CD4-positive, alpha-beta T cell treated with Interleukin-21 for 1 hour (primary cell): Measurements from ENCODE around the gene ATG10.
"Not testable (repeated sequence)": the region's sequence is repeated elsewhere in the genome, so short reads cannot be mapped to it uniquely, and the experiment has no call there.

Source experiments
- DNase-seq: peaks from one replicate; pipeline ENCODE4 v3.0.0-alpha.2; 2020

ATG10 gene

DNA sequence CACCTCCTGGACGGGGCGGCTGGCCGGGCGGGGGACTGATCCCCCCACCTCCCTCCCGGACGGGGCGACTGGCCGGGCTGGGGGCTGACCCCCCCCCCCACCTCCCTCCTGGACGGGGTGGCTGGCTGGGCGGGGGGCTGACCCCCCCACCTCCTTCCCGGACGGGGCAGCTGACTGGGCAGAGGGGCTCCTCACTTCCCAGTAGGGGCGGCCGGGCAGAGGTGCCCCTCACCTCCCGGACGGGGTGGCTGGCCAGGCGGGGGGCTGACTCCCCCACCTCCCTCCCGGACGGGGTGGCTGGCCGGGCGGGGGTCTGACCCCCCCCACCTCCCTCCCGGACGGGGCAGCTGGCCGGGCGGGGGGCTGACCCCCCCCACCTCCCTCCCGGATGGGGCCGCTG lies 11.3 kb downstream of the ATG10 start:
- DNase-seq, result not testable (repeated sequence)

DNA sequence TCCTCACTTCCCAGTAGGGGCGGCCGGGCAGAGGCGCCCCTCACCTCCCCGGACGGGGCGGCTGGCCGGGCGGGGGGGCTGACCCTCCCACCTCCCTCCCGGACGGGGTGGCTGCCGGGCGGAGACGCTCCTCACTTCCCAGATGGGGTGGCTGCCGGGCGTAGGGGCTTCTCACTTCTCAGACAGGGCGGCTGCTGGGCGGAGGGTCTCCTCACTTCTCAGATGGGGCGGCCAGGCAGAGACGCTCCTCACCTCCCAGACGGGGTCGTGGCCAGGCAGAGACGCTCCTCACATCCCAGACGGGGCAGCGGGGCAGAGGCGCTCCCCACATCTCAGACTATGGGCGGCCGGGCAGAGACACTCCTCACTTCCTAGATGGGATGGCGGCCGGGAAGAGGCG lies 11.7 kb downstream of the ATG10 start:
- not testable (repeated sequence) for DNase-seq

DNA sequence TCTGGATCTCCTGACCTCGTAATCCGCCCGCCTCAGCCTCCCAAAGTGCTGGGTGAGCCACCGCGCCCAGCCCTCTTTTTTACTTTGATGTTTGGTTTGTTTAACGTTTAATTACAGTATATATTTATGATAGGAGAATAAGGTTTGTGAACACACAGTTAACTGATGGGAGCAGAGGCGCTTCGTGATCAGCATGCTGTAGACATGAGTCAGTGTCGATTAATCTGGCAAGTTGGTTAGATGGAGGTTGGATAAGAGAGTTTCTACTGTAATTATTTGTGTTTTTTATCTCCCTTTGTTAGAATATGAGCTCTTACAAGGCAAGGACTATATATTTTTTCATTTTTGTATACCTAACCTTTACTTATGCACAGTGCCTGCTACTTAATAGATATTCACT lies 14.3 kb downstream of the ATG10 start:
- DNase-seq, result no peak

DNA sequence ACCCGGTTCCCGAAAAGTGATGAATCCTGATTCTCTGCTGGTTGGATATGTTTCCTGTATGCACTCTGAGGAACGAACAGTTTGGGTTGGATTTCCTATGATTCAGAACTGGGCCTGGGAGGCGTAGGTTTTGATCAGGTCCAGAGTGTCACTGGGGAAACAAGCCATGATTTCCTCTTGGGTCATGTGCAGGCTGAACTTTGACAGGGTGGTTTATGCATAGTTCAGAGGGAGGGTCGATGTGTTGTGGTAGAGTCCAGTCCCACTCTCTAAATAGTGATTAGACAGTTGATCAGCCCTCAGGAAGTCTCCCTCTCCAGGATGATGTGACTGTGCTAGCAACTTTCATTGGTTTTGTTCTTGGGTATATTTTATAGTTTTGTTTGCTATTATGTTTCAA lies 17.4 kb downstream of the ATG10 start:
- DNase-seq, result no peak

DNA sequence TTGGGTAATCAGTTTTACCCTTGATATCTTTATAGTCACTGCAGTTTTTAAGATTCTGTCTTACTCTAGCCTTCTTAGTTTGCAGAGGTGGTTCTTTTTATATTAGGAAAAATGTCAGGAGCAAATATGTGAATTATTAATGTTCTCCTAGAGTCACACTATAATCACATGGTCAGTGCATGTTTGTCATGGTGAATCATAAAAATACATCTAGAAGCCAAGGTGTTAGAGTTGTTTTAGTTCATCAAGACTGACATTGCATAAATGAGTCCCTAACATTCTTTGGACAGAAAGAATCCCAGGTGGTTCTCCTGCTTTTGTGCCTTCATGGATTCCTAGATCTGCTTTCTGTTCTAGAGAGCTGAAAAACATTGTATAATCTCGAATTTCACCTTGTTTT lies 22.9 kb downstream of the ATG10 start:
- DNase-seq, result no peak

DNA sequence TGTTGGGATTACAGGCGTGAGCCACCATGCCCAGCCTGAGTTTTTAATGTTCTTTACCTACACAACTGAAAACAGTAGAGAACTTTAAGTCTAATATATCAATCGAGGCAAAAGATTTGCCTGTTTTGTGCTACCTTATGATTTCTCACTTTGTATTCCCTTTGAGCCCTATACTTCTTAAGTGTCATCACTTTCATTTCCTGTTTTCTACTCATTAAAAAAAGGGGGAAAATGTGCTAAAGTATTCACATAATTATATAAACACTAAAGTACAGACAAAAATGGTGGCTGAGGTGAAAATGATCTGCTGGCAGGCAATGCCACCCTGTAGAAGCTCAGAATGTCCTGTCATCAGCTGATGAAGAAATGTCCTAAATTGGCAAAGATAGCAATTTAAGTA lies 23.6 kb downstream of the ATG10 start:
- no peak for DNase-seq

DNA sequence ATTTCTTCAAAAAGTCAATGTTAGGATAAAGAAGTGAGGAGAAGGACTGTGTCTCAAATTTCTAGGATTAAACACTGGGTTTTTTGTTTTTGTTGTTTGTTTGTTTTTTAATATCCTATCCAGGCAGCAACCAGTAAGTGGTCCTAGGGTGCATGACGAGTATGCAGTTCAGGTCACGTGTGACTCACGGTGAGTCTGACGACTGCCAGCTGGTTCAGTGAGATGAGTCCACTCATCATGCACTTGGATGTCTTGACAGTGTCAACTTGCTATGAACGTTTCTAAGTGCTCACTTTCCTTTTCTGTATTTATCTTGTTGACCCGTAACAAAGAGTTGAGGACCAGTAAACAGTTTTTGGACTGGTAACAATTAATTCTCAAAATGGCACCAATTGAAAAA lies 32.7 kb downstream of the ATG10 start:
- no peak for DNase-seq

DNA sequence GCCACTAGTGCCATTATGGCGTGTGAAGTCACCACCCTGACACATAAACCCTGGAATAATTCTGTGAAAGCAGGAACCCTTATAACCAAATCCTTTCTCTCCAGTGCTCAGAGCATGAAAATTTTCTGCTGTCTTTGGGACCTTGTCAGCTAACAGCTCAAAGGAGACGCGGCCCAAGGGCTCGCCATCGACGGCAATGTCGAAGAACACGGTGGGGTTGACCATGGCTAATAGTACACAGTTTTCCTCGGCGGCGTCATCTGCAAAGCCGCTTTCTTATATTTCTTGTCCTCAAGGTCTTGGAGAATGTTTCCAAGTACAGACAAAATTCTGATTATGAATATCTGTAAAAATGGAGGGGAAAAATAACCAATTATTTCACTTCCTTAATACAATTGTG lies 38.0 kb downstream of the ATG10 start:
- not testable (repeated sequence) for DNase-seq

DNA sequence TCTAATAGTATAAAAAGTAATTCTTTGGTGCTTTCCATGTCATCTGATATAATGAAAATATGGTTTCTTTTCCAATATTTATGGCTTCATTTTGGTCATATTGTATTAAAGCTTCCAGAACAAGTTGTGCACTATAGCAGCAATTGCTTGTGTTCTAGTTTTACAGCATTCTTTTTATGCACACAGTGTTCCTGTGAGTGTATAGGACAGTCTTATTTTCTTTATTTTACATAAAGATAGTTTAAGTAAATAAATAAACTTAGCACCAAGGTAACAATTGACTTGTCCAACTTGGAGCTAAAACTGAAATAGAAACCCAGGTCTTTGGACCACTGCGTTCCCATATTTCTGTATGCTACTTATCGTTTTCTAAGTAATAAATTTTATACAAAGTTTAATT lies 38.9 kb downstream of the ATG10 start:
- DNase-seq, result no peak

DNA sequence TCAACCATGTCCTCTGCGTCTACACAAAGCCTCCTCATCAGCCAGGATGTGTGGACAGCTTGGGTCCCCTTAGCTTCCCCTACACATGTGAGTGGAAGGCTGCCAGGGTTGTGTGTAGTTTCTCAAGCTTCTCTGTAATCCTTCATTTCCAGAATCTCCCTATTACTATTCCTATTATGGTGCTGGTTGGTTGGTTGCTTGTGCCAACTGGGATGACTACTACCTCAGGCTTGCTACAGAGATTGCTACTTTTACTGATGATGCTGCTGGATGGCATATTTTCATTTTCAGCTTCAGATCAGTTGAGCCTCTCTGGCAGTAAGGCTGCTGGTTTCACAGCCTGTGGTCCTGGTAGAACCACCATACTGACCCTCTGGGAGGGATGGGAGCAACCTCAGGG lies 39.9 kb downstream of the ATG10 start:
- DNase-seq, result no peak

DNA sequence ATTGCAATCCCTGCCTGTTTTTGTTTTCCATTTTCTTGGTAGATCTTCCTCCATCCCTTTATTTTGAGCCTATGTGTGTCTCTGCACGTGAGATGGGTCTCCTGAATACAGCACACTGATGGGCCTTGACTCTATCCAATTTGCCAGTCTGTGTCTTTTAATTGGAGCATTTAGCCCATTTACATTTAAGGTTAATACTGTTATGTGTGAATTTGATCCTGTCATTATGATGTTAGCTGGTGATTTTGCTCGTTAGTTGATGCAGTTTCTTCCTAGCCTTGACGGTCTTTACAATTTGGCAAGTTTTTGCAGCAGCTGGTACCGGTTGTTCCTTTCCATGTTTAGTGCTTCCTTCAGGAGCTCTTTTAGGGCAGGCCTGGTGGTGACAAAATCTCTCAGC lies 42.8 kb downstream of the ATG10 start:
- DNase-seq, result not testable (repeated sequence)

DNA sequence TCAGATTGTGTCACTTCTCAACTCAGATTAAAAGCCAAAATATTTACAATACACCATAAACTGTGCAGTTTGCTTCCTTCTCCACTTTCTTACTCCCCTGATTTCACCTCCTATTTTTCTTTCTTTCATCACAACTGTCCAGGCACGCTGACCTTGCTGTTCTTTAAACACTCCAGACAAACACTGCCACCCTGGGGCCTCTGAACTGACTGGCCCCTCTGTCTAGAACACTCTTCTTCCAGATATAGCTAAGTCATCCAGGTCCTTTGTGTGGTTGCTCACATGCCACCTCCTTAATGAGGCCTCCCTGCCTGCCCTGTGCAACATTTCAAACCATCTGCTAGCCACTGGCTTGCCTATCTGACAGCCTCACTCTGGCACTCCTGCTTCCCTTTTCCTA lies 46.6 kb downstream of the ATG10 start:
- DNase-seq, result no peak

DNA sequence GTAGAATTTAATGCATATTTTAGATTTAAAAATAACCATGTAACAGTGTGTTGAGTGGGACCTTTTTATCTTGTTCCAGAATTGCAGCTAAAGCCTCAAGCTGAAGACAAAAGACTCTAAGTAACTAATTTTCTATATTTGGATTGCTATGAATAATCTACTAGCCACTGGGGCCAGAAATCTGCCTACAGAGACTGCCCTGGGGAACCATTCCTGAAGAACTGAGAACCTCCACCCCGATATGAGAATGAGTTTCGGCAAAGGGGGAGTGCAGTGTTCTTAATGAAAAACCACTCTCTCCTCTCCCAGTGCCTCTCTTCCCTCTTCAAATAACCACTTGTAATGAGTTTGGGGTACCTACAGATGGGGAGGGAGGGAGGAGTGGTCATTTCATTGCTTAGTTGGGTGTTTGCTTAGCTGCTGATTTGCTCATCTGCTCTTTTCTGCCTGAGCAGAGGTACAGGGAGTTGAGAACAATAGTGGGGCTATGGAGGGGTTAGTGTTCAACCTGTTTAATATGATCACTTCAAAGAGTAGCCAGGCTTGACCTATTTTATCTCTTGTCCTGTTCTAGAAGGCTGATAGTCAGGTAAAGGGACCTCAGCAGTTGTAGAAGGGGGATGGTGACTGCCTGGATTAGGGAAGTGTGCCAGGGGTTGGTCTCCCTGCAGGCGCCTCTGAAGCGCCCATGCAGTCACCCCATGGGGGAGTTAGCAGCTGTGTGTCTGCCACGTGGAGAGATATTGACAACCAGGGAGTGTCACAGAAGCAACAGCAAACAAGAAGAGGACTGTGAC lies 47.7 kb downstream of the ATG10 start:
- no peak for DNase-seq

DNA sequence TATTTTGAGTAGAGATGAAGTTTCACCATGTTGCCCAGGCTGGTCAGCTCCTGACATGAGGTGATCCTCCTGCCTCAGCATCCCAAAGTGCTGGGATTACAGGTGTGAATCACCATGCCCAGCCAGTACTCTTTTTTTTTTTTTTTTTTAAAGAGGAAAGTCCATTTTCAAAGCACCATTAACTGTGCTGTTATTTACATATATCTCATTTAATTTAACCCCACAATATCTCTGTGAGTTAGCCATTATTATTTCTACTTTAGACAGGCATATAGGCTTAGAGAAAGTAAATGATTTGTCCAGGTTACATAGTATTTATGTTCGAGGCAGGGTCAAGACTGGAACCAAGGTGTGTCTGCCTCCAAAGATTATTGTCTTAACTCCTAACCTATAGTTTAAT lies 50.7 kb downstream of the ATG10 start:
- no peak for DNase-seq

DNA sequence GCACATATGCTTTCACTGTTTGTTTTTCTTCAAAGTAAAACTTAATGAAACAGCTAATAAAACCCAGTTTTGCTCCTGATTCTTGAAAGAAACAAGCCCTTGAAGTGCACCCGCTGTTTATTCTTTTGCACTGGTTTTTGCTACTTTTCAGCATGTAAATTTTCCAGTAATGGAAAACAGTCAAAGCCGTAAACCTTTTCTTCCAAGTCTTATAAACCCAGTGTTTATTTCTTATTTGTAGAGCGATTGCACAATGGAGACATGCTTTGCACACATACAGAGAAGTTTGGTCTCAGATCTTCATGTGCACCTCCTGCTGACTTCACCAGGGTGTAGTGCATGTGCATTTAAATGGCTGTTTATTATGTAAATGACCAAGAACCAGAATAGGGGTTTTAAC lies 51.8 kb downstream of the ATG10 start:
- DNase-seq, result no peak

DNA sequence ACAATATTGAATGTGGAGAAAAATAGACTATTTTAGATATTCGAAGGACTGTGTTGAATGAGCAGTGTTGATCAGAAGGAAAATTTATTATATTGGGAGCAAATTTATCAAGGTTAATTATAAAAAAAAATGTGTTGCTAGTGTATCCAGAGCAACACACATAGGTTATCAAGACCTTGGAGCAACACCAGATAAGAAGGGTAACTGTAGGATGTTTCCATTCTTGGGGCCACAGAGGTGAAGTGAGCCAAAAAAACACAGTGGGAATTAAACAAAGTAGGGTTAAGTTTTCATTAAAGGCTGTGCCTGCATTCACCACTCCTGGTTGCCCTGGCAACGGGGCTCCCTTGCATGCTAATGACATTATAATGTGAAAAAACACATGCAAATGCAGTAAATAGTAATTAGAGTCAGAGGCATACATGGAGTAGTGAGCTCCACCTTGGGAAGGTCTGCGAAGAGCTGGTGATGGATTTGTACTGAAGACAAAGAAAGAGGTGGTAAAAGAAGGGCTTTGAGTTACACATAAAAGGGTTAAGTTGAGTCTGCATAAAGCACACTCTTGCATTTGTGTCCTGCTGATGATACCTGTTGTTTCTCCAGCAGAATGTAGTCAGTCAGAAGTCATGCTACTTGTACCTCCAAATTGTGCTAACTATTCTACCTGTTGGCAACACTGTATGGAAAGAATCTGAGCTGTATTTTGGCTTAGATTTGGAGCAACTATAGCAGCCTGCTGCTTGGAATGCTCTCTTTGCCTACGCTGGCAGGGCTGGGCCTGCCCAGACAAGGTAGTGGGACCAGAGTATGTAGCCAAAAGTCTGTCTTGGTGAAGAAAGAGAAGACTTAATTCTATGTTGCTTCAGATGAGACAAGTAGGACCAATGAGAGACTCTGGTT lies 59.6 kb downstream of the ATG10 start:
- DNase-seq, result no peak

DNA sequence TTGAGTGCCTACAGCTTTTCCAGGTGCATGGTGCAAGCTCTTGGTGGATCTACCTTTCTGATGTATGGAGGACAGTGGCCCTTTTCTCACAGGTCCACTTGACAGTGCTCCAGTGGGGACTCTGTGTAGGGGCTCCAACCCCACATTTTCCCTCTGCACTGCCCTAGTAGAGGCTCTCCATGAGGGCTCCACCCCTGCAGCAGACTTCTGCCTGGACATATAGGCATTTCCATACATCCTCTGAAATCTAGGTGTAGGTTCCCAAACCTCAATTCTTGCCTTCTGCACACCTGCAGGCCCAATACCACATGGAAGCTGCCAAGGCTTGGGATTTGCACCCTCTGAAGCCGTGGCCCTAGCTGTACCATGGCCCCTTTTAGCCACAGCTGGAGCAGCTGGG lies 71.1 kb downstream of the ATG10 start:
- not testable (repeated sequence) for DNase-seq

DNA sequence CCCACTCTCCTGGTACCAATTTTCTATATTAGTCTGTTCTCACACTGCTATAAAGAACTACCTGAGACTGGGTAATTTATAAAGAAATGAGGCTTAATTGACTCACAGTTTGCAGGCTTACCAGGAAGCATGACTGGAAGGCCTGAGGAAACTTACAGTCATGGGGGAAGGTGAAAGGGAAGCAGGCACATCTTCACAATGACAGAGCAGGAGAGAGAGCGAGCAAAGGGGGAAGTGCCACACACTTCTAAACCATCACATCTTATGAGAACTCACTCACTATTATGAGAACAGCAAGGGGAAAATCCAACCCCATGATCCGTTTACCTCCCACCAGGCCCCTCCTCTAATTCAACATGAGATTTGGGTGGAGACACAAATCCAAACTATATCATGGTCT lies 72.2 kb downstream of the ATG10 start:
- peak; percentile 0 for DNase-seq

DNA sequence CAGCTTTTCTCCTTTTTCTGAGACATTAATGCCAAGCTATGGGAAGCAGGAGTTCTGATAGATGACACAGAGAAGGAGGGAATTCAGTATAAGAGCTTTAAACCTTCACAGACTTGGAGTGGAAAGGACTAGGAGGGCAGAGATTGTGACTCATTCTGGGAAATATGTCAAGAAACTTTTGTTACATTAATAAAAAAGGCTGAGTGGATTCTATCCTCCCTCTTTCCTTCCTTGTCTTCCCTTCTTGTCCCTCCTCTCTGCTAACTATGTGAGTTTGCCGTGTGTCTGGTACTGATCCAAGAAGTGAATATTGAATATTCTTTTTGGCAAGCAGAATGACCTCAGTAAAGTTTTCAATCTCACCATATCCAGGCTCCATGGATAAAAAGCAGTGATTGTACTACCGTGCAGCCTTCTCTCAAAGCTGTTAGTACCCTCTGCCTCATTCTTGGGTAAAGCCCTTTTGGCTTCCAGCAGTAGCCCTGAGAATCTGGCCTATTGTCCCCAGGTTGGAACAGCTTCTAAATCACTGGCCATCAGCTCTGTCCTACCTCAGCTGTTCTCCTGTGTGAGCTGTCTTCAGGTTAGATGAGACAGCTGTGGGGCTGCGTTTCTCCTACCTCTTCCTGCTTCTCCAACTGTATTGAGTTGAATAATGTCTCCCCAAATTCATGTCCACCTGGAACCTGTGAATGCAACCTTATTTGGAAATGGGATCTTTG lies 73.9 kb downstream of the ATG10 start:
- DNase-seq, result no peak

DNA sequence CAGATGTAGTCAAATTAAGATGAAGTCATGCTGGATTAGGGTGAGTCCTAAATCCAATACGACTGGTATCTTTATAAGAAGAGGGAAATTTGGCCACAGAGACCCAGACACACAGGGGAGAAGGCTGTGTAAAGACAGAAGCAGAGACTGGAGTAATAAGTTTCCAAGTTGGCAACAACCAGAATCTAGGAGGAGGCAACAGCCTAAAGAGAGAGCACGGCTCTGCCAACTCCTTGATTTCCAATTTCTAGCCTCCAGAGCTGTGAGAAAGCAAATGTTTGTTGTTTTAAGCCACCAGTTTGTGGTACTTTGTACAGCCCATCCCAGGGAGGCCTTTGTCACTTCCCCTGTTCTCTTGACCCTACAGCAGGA lies 74.4 kb downstream of the ATG10 start:
- DNase-seq, result no peak

DNA sequence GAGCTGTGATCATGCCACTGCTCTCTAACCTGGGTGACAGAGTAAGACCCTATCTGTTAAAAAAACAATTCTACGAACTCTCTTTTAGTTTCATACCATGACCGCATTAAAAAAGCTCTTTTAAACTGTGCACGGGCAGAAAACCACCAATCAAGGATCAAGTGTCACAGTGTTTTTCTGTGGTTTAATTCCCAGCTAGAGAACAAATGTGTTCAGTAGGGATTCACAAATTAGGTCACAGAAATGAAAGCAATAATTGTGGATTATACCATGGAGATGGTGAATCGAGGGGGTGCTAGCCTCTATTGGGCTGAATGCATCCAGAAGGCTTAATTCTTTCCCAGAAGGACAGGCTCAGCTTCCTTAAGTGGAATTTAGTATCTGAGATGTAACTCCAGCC lies 79.1 kb downstream of the ATG10 start:
- no peak for DNase-seq

DNA sequence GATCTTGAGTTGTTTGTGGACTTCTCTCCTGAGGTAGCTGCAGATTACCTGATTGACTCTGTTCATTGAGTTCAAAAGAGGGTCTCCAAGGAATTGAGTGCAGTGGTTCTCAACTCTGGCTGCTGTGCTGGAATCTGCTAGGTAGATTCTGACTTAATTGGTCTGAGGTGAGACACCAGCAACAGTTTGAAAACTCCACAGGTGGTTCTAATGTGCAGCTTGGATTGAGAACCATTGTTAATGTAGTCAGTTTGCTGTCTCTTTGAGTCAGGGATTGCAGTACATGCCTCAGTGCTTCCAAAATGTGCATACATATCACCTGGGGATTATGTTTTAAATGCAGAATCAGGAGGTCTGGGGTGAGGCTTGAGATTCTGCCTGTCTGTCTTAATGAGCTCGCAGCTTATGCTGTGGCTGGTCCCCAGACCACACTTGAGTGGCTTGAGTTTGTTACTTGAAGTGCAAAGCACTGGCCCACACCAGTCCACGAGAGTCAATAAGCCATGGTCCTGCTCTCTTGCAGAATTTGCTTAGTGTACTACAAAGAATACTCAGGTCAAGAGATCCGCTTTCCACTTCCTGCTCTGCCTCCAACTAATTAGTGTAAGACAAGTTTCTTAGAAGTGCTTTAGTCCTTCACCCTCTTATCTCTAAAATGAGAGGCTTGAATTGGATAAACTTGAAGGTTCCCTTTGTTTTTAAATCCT lies 82.3 kb downstream of the ATG10 start:
- no peak for DNase-seq

DNA sequence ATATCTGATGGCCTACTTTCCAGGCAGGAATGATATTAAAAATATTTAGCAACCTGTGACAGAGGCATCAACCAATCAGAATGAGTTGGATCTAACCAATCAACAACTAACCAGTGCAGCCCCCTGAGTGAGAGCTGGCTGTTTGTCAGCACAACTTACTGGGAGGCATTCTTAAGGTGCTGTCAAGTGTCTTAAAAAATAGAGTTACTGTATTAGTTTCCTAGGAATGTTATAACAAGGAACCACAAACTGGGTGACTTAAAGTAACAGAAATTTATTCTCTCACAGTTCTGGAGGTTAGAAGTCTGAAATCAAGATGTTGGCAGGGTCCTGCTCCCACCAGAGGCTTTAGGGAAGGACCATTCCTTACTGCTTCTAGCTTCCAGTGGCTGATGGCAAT lies 85.2 kb downstream of the ATG10 start:
- DNase-seq, result no peak
